ENCODE data around the gene TENM4. TPM values are rescaled to one million over a fixed set of nuclear protein-coding genes. Genes with fewer than 3 reads are reported as not detected.

The TENM4 gene
- total RNA-seq, 1 donor from 2014 or later: 117 TPM

GRCh38 chr11:78818201-78818600 is 622.6 kb downstream of the TENM4 start:
- no peak for DNase-seq (ENCODE audit: low spot score, unreplicated experiment)
- Mint-ChIP-seq H3K4me1 (ENCODE audit: low read depth) (no peaks in the 10 kb centered on the region), H3K4me3 (ENCODE audit: low read depth) (no peak overlapping the region), H3K27ac (no peak overlapping the region), H3K27me3 (no peaks in the 10 kb centered on the region), H3K9me3 (ENCODE audit: low read depth) (no peaks in the 10 kb centered on the region), H3K36me3 (ENCODE audit: insufficient read depth) (no peaks in the 10 kb centered on the region)
- no peak for TF ChIP-seq CTCF (IDR thresholded peaks at IDR 0.05; ENCODE audit: unreplicated experiment)

- H3K27me3 Mint-ChIP-seq: no peaks in the 10 kb centered on the region
- no peak overlapping the region for H3K4me3 Mint-ChIP-seq (ENCODE audit: low read depth)
- H3K4me1 Mint-ChIP-seq (ENCODE audit: low read depth): no peaks in the 10 kb centered on the region
- no peak for DNase-seq (ENCODE audit: low spot score, unreplicated experiment)
- no peak for TF ChIP-seq CTCF (IDR thresholded peaks at IDR 0.05; ENCODE audit: unreplicated experiment)
- peaks cover 4% of the 10 kb centered on the region for H3K36me3 Mint-ChIP-seq (ENCODE audit: insufficient read depth)
- no peak overlapping the region for H3K27ac Mint-ChIP-seq
- H3K9me3 Mint-ChIP-seq (ENCODE audit: low read depth): no peaks in the 10 kb centered on the region
These were observed 625.0 kb downstream of the TENM4 start for GRCh38 chr11:78815831-78816230.

GRCh38 chr11:78812513-78813293 is 628.1 kb downstream of the TENM4 start:
- DNase-seq (ENCODE audit: low spot score, unreplicated experiment): no peak
- Mint-ChIP-seq H3K27me3 (no peaks in the 10 kb centered on the region), H3K36me3 (ENCODE audit: insufficient read depth) (peaks cover 8% of the 10 kb centered on the region), H3K27ac (no peak overlapping the region), H3K9me3 (ENCODE audit: low read depth) (no peaks in the 10 kb centered on the region), H3K4me3 (ENCODE audit: low read depth) (no peak overlapping the region), H3K4me1 (ENCODE audit: low read depth) (no peaks in the 10 kb centered on the region)
- TF ChIP-seq CTCF (IDR thresholded peaks at IDR 0.05; ENCODE audit: unreplicated experiment): no peak

- H3K4me1 Mint-ChIP-seq (ENCODE audit: low read depth): no peaks in the 10 kb centered on the region
- no peak for TF ChIP-seq CTCF (IDR thresholded peaks at IDR 0.05; ENCODE audit: unreplicated experiment)
- DNase-seq (ENCODE audit: low spot score, unreplicated experiment): no peak
- H3K4me3 Mint-ChIP-seq (ENCODE audit: low read depth): no peak overlapping the region
- no peaks in the 10 kb centered on the region for H3K27me3 Mint-ChIP-seq
- no peaks in the 10 kb centered on the region for H3K9me3 Mint-ChIP-seq (ENCODE audit: low read depth)
- peak overlapping the region; percentile 27 for H3K27ac Mint-ChIP-seq
- H3K36me3 Mint-ChIP-seq (ENCODE audit: insufficient read depth): peaks cover 14% of the 10 kb centered on the region
These were observed 630.2 kb downstream of the TENM4 start for GRCh38 chr11:78810559-78811009.

GRCh38 chr11:78809931-78810541 is 630.8 kb downstream of the TENM4 start:
- Mint-ChIP-seq H3K4me3 (ENCODE audit: low read depth) (no peak overlapping the region), H3K27me3 (no peaks in the 10 kb centered on the region), H3K4me1 (ENCODE audit: low read depth) (no peaks in the 10 kb centered on the region), H3K27ac (no peak overlapping the region), H3K9me3 (ENCODE audit: low read depth) (no peaks in the 10 kb centered on the region), H3K36me3 (ENCODE audit: insufficient read depth) (peaks cover 14% of the 10 kb centered on the region)
- TF ChIP-seq CTCF (IDR thresholded peaks at IDR 0.05; ENCODE audit: unreplicated experiment): no peak
- DNase-seq (ENCODE audit: low spot score, unreplicated experiment): no peak

All from progenitor cell of endocrine pancreas (in vitro differentiated cells).